GM19324 (cell line): ENCODE data around the gene TUBB4A.

Source experiments
- ATAC-seq: cut with Tn5 transposase; IDR thresholded peaks from one replicate; pipeline ENCODE4 v1.9.1; 2021; ENCODE audit warnings: mild to moderate bottlenecking, moderate library complexity; ENCODE audit not compliant: unreplicated experiment, low FRiP score

TUBB4A gene

GRCh38 chr19:6472713-6473112 lies 29.4 kb downstream of the TUBB4A start:
- no peak for ATAC-seq

DNA sequence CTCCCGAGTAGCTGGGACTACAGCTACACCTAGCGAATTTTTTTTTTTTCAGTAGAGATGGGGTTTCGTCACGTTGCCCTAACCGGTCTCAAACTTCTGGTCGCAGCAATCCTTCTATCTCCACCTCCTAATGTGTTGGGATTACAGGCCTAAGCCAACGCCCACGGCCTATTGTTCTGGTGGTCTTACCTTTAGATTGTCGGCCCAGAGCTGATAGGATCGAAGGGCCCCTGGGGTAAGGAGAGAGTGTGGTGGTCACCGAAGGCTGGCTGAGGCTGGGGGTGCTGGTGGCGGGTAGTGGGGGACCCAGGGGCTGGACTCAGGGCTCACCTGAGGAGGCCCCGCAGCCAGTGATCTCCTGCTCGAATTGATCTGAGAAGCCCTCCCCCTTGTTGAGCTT lies 31.0 kb downstream of the TUBB4A start:
- no peak for ATAC-seq

DNA sequence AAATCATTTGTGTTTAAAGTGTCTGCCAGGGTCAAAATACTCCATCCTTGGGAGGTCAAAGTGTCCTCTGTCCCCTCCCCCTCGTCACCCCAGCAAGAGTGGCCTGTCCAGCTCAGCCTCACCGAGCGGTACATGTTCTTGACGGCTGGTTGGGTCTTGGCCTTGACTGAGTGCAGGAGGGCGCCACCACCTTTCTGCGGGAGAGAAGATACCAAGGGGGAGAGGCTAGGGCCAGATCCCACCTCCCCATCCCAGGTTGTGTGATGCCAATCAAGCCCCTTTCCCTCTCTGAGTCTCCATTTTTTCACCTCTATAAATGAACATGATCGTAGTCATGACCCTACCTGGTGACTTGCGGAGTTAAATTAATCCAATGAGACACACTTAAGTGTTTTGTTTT lies 31.9 kb downstream of the TUBB4A start:
- no peak for ATAC-seq

DNA sequence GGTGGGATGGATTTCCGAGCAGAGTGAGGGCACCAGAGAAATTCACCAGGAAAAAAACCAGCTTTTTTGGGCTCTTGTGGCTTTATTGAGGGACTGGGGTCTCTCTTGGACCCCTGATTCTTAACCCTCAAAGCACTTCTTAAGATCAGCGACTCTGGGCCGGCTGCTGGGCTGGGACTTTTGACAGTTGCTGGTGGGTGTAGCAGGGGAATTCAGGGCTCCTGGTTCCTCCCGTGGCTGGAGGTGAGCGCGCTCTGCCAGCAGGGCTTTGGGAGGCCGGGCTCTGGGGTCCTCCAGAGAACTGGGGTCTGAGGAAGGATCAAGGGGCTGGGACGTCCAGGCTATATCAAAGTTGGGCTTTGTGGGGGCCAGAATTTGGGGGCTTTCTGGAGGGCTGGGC lies 34.7 kb downstream of the TUBB4A start:
- ATAC-seq: no peak

DNA sequence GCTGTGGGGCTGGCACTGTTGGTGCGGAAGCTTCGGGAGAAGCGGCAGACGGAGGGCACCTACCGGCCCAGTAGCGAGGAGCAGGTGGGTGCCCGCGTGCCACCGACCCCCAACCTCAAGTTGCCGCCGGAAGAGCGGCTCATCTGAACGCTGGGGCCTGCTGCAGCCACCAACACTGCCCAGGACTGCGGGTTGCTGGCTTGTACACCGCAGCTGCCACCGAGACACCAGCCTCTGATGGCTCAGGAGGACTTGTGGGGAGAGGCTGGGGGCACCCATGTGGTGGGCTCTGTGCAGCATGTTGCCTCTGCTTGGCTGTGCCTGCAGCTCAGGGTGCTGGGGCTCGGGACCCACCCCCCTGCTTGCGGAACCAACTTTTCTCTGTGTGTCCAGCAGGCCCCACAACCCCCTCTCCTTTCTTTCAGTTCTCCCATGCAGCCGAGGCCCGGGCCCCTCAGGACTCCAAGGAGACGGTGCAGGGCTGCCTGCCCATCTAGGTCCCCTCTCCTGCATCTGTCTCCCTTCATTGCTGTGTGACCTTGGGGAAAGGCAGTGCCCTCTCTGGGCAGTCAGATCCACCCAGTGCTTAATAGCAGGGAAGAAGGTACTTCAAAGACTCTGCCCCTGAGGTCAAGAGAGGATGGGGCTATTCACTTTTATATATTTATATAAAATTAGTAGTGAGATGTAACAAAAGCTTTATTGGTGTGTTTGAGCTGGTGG lies 35.4 kb downstream of the TUBB4A start:
- ATAC-seq: no peak

- ATAC-seq: no peak
These were observed 36.4 kb downstream of the TUBB4A start for GRCh38 chr19:6465663-6466062.

- no peak for ATAC-seq
These were observed 37.1 kb downstream of the TUBB4A start for GRCh38 chr19:6465006-6465405.

DNA sequence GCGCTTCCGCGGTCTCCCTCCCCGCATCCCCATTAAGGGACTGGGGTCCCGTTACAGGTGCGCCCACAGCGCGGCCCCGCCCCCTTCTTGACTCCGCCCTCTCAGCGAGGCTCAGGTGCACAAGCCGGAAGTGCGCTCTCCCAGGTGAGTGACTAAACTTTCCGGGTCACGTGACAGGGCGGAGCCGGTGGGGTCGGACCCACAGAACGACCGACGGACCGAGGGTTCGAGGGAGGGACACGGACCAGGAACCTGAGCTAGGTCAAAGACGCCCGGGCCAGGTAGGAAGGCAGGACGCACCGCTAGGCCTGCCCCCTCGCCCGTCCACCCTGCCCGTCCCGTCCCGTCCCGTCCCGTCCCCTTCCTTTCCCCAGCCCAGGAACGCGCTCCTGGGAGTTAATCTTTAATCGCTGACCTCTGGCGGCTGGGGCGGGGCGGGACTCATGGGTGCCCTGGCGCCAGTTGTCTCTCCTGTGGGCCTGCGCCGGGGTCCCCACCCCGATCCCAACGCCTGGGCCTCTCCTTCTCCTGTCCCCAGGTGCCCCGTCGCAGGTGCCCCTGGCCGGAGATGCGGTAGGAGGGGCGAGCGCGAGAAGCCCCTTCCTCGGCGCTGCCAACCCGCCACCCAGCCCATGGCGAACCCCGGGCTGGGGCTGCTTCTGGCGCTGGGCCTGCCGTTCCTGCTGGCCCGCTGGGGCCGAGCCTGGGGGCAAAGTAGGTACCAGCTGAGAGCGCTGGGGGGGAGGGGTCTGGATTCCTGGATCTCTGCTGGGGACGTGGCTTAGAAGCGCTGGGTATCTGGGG lies 37.8 kb downstream of the TUBB4A start, which contains the start of gene CRB3:
TSS of gene CRB3 (plus strand) at position 202 of the 804 bp plus-strand sequence. CDS start at position 633, 431 bp downstream.
- ATAC-seq: no peak

DNA sequence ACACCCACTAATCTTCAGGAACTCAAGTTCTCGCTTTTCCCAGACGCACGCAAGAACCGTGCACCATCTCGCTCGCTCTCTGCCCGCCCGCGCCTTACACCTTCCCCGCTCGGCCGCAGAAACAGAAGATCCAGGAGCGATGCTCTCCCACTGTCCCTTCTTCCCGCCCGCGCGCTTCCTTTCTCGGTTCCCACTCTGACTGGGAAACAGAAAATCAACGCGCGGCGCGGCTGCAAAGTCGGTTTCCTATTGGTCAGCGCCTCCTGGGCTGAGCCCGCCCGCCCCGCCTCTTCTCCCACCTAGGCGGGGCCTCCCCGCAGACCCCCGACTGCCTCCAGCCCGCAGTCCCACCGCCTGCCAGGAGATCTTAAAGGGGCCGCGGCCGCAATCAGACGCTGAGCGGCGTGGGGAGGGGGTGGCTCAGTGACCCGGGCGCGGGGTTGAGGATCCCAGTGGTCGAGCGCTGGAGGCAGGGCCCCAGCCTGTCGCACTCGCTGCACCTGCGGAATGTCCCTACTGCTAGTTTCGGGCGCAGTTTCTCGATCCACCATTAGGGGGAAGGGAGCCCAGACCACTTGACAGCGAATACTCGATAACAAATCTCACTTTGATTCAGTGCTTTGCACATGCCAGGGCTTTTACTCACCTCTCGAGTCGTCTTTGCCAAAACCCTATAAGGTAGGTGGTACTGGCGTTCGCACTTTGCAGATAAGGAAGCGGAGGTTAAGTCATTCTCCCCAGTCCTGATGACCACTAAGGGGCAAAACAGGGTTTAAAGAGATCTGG lies 41.8 kb downstream of the TUBB4A start:
- peak; percentile 82 for ATAC-seq

GRCh38 chr19:6459262-6460098 lies 42.6 kb downstream of the TUBB4A start, which contains the start of gene SLC25A23:
Gene SLC25A23, minus strand, starts transcription at chr19:6459792. Its CDS starts 164 bp downstream, at chr19:6459628.
- peak; percentile 41 for ATAC-seq

- no peak for ATAC-seq
These were observed 43.3 kb downstream of the TUBB4A start for GRCh38 chr19:6458695-6459261.

GRCh38 chr19:6457958-6458694 lies 44.0 kb downstream of the TUBB4A start:
- no peak for ATAC-seq

- ATAC-seq: no peak
These were observed 46.2 kb downstream of the TUBB4A start for GRCh38 chr19:6455924-6456323.

- ATAC-seq: no peak
These were observed 48.1 kb downstream of the TUBB4A start for GRCh38 chr19:6453951-6454565.

DNA sequence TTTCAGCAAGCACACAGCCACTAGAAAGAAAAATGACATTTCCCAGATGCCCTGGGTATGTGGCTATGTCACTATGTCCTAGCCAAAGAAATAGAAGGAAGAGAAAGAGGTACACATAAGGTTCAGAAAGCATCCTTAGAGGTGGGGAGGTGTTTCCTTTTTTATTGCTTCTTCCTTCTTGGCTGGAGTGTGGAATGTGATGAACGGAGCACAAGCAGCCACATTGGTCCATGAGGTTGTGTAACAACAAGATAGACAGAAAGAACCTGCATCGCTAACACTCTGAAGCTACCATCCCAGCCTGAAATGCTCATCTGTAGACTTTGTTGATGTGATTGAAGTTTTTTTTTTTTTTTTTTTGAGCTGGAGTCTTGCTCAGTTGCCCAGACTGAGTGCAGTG lies 49.2 kb downstream of the TUBB4A start:
- no peak for ATAC-seq

GRCh38 chr19:6452223-6452614 lies 49.9 kb downstream of the TUBB4A start:
- no peak for ATAC-seq

GRCh38 chr19:6451583-6452222 lies 50.4 kb downstream of the TUBB4A start:
- no peak for ATAC-seq

DNA sequence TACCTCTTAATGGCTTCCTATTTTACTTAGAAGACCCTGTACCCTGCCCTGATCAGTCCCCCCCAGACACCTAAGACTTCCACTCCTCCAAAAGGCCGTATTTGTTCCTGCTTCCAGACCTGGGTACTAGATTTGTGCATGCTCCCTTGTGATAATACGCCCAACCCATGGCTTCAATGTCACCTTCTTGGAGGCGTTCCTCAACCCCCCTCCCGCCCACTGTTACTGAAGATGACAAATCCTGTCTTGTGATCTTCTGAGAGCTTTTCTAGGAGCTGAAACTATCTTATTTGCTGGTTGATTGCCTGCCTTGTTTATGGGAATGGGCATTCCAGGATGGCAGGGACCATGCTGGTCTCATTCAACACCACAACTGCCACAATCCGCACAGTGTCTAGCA lies 51.9 kb downstream of the TUBB4A start:
- no peak for ATAC-seq
